Measurements from ENCODE around the gene ACAD9.

DNA sequence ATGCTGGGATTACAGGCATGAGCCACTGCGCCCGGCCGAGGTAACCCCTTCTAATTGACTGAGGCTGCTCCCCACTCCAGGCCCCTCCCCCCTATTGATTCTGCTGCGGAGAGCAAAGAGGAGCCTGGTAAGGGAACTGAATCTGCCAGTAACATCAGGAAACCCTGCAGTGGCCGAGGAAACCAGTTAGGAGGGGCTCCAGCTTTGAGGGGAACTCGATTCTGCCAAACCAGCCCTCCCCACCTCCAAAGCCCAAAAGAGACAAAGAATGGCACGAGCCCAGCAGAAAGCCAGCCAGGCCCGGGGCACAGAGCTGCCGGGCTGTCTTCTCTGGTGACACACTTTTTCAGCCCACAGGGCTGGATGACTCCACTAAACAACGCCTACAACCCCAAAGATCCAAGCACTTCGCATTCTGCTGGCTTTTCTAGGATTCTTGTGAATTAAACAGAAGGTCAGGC is 15.0 kb upstream of the ACAD9 start:
- TF ChIP-seq, protein P1, sequence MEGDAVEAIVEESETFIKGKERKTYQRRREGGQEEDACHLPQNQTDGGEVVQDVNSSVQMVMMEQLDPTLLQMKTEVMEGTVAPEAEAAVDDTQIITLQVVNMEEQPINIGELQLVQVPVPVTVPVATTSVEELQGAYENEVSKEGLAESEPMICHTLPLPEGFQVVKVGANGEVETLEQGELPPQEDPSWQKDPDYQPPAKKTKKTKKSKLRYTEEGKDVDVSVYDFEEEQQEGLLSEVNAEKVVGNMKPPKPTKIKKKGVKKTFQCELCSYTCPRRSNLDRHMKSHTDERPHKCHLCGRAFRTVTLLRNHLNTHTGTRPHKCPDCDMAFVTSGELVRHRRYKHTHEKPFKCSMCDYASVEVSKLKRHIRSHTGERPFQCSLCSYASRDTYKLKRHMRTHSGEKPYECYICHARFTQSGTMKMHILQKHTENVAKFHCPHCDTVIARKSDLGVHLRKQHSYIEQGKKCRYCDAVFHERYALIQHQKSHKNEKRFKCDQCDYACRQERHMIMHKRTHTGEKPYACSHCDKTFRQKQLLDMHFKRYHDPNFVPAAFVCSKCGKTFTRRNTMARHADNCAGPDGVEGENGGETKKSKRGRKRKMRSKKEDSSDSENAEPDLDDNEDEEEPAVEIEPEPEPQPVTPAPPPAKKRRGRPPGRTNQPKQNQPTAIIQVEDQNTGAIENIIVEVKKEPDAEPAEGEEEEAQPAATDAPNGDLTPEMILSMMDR (IDR thresholded peaks at IDR 0.05), result no peak
- no peak for TF ChIP-seq POLR2AphosphoS5 (IDR thresholded peaks at IDR 0.05)
